ENCODE measurements around the gene AUP1.

Gene AUP1

GRCh38 chr2:74556831-74557370 is 27.4 kb upstream of the AUP1 start:
- no peak for DNase-seq

GRCh38 chr2:74556159-74556558 is 26.7 kb upstream of the AUP1 start:
- no peak for DNase-seq

- DNase-seq, result no peak
These were observed 26.2 kb upstream of the AUP1 start for GRCh38 chr2:74555610-74556103.

- no peak for DNase-seq
These were observed 25.5 kb upstream of the AUP1 start for GRCh38 chr2:74554820-74555531.

GRCh38 chr2:74553892-74554819 is 24.6 kb upstream of the AUP1 start, which contains the start of the genes DOK1 and LOXL3:
DOK1 (plus strand) TSS chr2:74554720; CDS start chr2:74554755, 35 bp downstream.
LOXL3 (minus strand) TSS chr2:74553942; CDS start chr2:74552634, 1,308 bp downstream.
- DNase-seq, result peak; percentile 52

GRCh38 chr2:74552914-74553811 is 23.7 kb upstream of the AUP1 start:
- DNase-seq, result no peak

GRCh38 chr2:74551942-74552913 is 22.7 kb upstream of the AUP1 start:
- no peak for DNase-seq

- DNase-seq, result no peak
These were observed 22.0 kb upstream of the AUP1 start for GRCh38 chr2:74551530-74551929.

GRCh38 chr2:74550231-74550630 is 20.7 kb upstream of the AUP1 start:
- DNase-seq, result no peak

GRCh38 chr2:74548900-74549826 is 19.7 kb upstream of the AUP1 start:
- DNase-seq, result no peak

- no peak for DNase-seq
These were observed 18.9 kb upstream of the AUP1 start for GRCh38 chr2:74548285-74548899.

GRCh38 chr2:74546004-74546403 is 16.5 kb upstream of the AUP1 start:
- no peak for DNase-seq

- DNase-seq, result no peak
These were observed 15.1 kb upstream of the AUP1 start for GRCh38 chr2:74544634-74545033.

- DNase-seq, result no peak
These were observed 13.5 kb upstream of the AUP1 start for GRCh38 chr2:74542978-74543377.

- DNase-seq, result no peak
These were observed 10.8 kb upstream of the AUP1 start for GRCh38 chr2:74540291-74540690.

- no peak for DNase-seq
These were observed 9.4 kb upstream of the AUP1 start for GRCh38 chr2:74538881-74539339.

- no peak for DNase-seq
These were observed 7.6 kb upstream of the AUP1 start for GRCh38 chr2:74537140-74537539.

GRCh38 chr2:74536166-74536950 is 6.9 kb upstream of the AUP1 start:
- no peak for DNase-seq
